Suprapubic skin (tissue), 4 donors: ENCODE data around the gene MDFI. TPM values are rescaled to one million over a fixed set of nuclear protein-coding genes. Genes with fewer than 3 reads are reported as not detected.

Experiments
- DNase-seq, 2 donors: peaks; one replicate each; pipeline ENCODE4 v3.0.0-alpha.2; 2019; ENCODE audit warnings: low spot score in 2 of 2
- H3K27ac ChIP-seq: fragments of 200-600 bp; sonication (generic); one replicate; pipeline ENCODE4 v1.5.1; 2019
- H3K27me3 ChIP-seq: fragments of 200-600 bp; sonication (generic); one replicate; pipeline ENCODE4 v1.5.1; 2019
- H3K36me3 ChIP-seq: fragments of 200-600 bp; sonication (generic); one replicate; pipeline ENCODE4 v1.5.1; 2019
- H3K4me1 ChIP-seq: fragments of 200-600 bp; sonication (generic); one replicate; pipeline ENCODE4 v1.5.1; 2019
- H3K4me3 ChIP-seq: fragments of 200-600 bp; sonication (generic); one replicate; pipeline ENCODE4 v1.5.1; 2019; ENCODE audit warnings: mild to moderate bottlenecking
- H3K9me3 ChIP-seq: fragments of 200-600 bp; sonication (generic); one replicate; pipeline ENCODE4 v1.5.1; 2019
- EP300 ChIP-seq: sonication (generic); formaldehyde crosslinking; IDR thresholded peaks from one replicate; pipeline ENCODE4 v1.6.1; 2017; ENCODE audit warnings: antibody characterized with exemption
- POLR2A ChIP-seq, 2 donors: fragments of 450-650 bp; IDR thresholded peaks; one replicate each; pipeline ENCODE4 v1.6.1; 2017; ENCODE audit warnings: antibody characterized with exemption in 2 of 2, mild to moderate bottlenecking in 2 of 2, moderate library complexity in 2 of 2
- POLR2AphosphoS5 ChIP-seq, 3 donors: sonication (generic); formaldehyde crosslinking; IDR thresholded peaks; one replicate each; pipeline ENCODE4 v1.6.1; 2017; ENCODE audit warnings: antibody characterized with exemption in 3 of 3
- WGBS: methylation state at CpG from one replicate; pipeline ENCODE4 v1.1.5; 2018; 5-methylcytosine and 5-hydroxymethylcytosine counted together
- total RNA-seq, 4 donors: library from RNA; depleted of rRNA; stranded (reverse); fragments of >200 nt; gene quantifications; one replicate each; pipeline ENCODE4 v1.1.0, GENCODE V29; 2016
- TF ChIP-seq, protein P1 (sequence below), 2 donors: fragments of 200-600 bp in 1 of 2; fragments of 450-650 bp in 1 of 2; sonication (generic) in 1 of 2; IDR thresholded peaks; one replicate each; pipeline ENCODE4 v1.5.1; 2016 to 2019; ENCODE audit warnings: antibody characterized with exemption in 2 of 2, mild to moderate bottlenecking in 1 of 2, moderate library complexity in 1 of 2

Gene MDFI
- total RNA-seq, 4 donors from 2014 or later, result 21.7 to 51.8 (median 31.4) TPM

- Histone ChIP-seq H3K27me3 (peaks cover 26% of the 10 kb centered on the region), H3K36me3 (no peaks in the 10 kb centered on the region), H3K4me1 (peaks cover 39% of the 10 kb centered on the region), H3K9me3 (no peaks in the 10 kb centered on the region), H3K4me3 (no peak overlapping the region), H3K27ac (no peak overlapping the region)
- DNase-seq, result no peak
- TF ChIP-seq POLR2A (IDR thresholded peaks at IDR 0.05), result no peak
- no peak for TF ChIP-seq POLR2AphosphoS5 (IDR thresholded peaks at IDR 0.05)
- TF ChIP-seq EP300, result no peak
- TF ChIP-seq, protein P1, sequence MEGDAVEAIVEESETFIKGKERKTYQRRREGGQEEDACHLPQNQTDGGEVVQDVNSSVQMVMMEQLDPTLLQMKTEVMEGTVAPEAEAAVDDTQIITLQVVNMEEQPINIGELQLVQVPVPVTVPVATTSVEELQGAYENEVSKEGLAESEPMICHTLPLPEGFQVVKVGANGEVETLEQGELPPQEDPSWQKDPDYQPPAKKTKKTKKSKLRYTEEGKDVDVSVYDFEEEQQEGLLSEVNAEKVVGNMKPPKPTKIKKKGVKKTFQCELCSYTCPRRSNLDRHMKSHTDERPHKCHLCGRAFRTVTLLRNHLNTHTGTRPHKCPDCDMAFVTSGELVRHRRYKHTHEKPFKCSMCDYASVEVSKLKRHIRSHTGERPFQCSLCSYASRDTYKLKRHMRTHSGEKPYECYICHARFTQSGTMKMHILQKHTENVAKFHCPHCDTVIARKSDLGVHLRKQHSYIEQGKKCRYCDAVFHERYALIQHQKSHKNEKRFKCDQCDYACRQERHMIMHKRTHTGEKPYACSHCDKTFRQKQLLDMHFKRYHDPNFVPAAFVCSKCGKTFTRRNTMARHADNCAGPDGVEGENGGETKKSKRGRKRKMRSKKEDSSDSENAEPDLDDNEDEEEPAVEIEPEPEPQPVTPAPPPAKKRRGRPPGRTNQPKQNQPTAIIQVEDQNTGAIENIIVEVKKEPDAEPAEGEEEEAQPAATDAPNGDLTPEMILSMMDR (IDR thresholded peaks at IDR 0.05), result no peak
- WGBS, result 77% methylated on average over 4 of the region's 4 CpGs
These were observed 3.6 kb upstream of the MDFI start for GRCh38 chr6:41634657-41635056.

GRCh38 chr6:41635365-41635764 is 2.9 kb upstream of the MDFI start:
- H3K4me3 ChIP-seq, result no peak overlapping the region
- peaks cover 39% of the 10 kb centered on the region for H3K4me1 ChIP-seq
- no peak for DNase-seq
- WGBS, result 78% methylated on average over 6 of the region's 6 CpGs
- no peak overlapping the region for H3K27ac ChIP-seq
- H3K9me3 ChIP-seq, result no peaks in the 10 kb centered on the region
- no peaks in the 10 kb centered on the region for H3K36me3 ChIP-seq
- H3K27me3 ChIP-seq, result peaks cover 26% of the 10 kb centered on the region
- TF ChIP-seq POLR2A (IDR thresholded peaks at IDR 0.05), result no peak

- 20% methylated on average over 17 of the region's 31 CpGs for WGBS
- Histone ChIP-seq H3K36me3 (no peaks in the 10 kb centered on the region), H3K9me3 (no peaks in the 10 kb centered on the region), H3K27me3 (peaks cover 26% of the 10 kb centered on the region), H3K27ac (peak overlapping the region; percentile 63), H3K4me1 (peaks cover 39% of the 10 kb centered on the region), H3K4me3 (peak overlapping the region; percentile 60)
- TF ChIP-seq POLR2AphosphoS5 (IDR thresholded peaks at IDR 0.05), result no peak
- TF ChIP-seq, protein P1 (IDR thresholded peaks at IDR 0.05), result no peak
- TF ChIP-seq POLR2A (IDR thresholded peaks at IDR 0.05), result no peak
- no peak for TF ChIP-seq EP300
- DNase-seq, result peak in 1 of 2 donors; percentile 87
These were observed 1.5 kb upstream of the MDFI start for GRCh38 chr6:41636833-41637193.

- Histone ChIP-seq H3K27me3 (peaks cover 26% of the 10 kb centered on the region), H3K27ac (peak overlapping the region; percentile 63), H3K4me1 (peaks cover 39% of the 10 kb centered on the region), H3K4me3 (peak overlapping the region; percentile 60), H3K36me3 (no peaks in the 10 kb centered on the region), H3K9me3 (no peaks in the 10 kb centered on the region)
- 14% methylated on average over 25 of the region's 54 CpGs for WGBS
- TF ChIP-seq POLR2AphosphoS5 (IDR thresholded peaks at IDR 0.05), result no peak
- no peak for TF ChIP-seq POLR2A (IDR thresholded peaks at IDR 0.05)
- TF ChIP-seq EP300, result no peak
- TF ChIP-seq, protein P1 (IDR thresholded peaks at IDR 0.05), result no peak
- no peak for DNase-seq
These were observed 870 bp upstream of the MDFI start for GRCh38 chr6:41637194-41638001.

GRCh38 chr6:41638935-41639808 is 904 bp downstream of the MDFI start:
- Histone ChIP-seq H3K4me3 (peak overlapping the region; percentile 60), H3K27me3 (peaks cover 26% of the 10 kb centered on the region), H3K27ac (peak overlapping the region; percentile 50), H3K9me3 (no peaks in the 10 kb centered on the region), H3K4me1 (peaks cover 41% of the 10 kb centered on the region), H3K36me3 (no peaks in the 10 kb centered on the region)
- TF ChIP-seq POLR2A (IDR thresholded peaks at IDR 0.05), result no peak
- TF ChIP-seq EP300, result no peak
- TF ChIP-seq, protein P1 (IDR thresholded peaks at IDR 0.05), result no peak
- TF ChIP-seq POLR2AphosphoS5 (IDR thresholded peaks at IDR 0.05), result no peak
- 55% methylated on average over 38 of the region's 40 CpGs for WGBS
- DNase-seq, result no peak
